HepG2 (cell line): ENCODE data around the gene ANKRD44. TPM values are rescaled to one million over a fixed set of nuclear protein-coding genes. Genes with fewer than 3 reads are reported as not detected.

ENCODE experiments used
- ASH2L ChIP-seq: fragments of 300-600, 200-600 bp; sonication (generic); IDR thresholded peaks from 2 replicates; pipeline ENCODE4 v1.7.0; 2017; ENCODE audit warnings: low read depth, mild to moderate bottlenecking, moderate library complexity, mixed read lengths, low read length; ENCODE audit not compliant: insufficient read length
- CBX2 ChIP-seq, 2 experiments: fragments of 200-600 bp in 1 of 2; sonication (generic); formaldehyde crosslinking in 1 of 2; IDR thresholded peaks; 2 replicates each; pipeline versions ENCODE4 v1.7.0 to v1.8.1; 2018 to 2022; ENCODE audit warnings: low read depth in 2 of 2, low read length in 1 of 2, mild to moderate bottlenecking in 1 of 2, missing genetic modification reagents in 1 of 2
- GATAD2A ChIP-seq: IDR thresholded peaks from 2 replicates; pipeline ENCODE4 v1.6.1; 2016
- HDAC1 ChIP-seq: sonication (generic); formaldehyde crosslinking; IDR thresholded peaks from 2 replicates; pipeline ENCODE4 v1.5.1; 2020; ENCODE audit warnings: mild to moderate bottlenecking, missing genetic modification reagents
- IKZF4 ChIP-seq: sonication (generic); formaldehyde crosslinking; IDR thresholded peaks from 2 replicates; pipeline ENCODE4 v1.5.1; 2020; ENCODE audit warnings: borderline replicate concordance, mild to moderate bottlenecking, low read depth, missing genetic modification reagents; ENCODE audit errors: not compliant biosample characterization
- MIXL1 ChIP-seq: IDR thresholded peaks from 2 replicates; pipeline ENCODE4 v1.6.1; 2016
- RAD21 ChIP-seq: fragments of 450-650 bp; formaldehyde crosslinking; IDR thresholded peaks from 2 replicates; pipeline ENCODE4 v1.5.0; 2020; ENCODE audit warnings: mild to moderate bottlenecking
- SALL2 ChIP-seq: sonication (generic); formaldehyde crosslinking; IDR thresholded peaks from 2 replicates; pipeline ENCODE4 v1.8.1; 2023; ENCODE audit warnings: mild to moderate bottlenecking, missing genetic modification reagents, inconsistent platforms
- TCF7L2 ChIP-seq: IDR thresholded peaks from 2 replicates; pipeline ENCODE4 v1.6.1; 2011; ENCODE audit warnings: mild to moderate bottlenecking, low read depth, low read length, moderate library complexity
- XRCC5 ChIP-seq: fragments of 200-400 bp; formaldehyde crosslinking; optimal IDR thresholded peaks from 2 replicates; pipeline ENCODE3; 2017; ENCODE audit warnings: mild to moderate bottlenecking, low read length
- ZNF547 ChIP-seq: sonication (generic); formaldehyde crosslinking; IDR thresholded peaks from 2 replicates; pipeline ENCODE4 v1.5.1; 2020; ENCODE audit warnings: mild to moderate bottlenecking, missing genetic modification reagents
- ZNF644 ChIP-seq: IDR thresholded peaks from 2 replicates; pipeline ENCODE4 v1.6.1; 2016; ENCODE audit warnings: low read depth
- polyA plus RNA-seq, 8 experiments: library from polyadenylated mRNA; depleted of rRNA in 3 of 8; stranded (reverse) in 7 of 8; unstranded in 1 of 8; fragments of >200 nt; fragmentation: Illumina TruSeq in 4 of 8; extraction: Trizol in 4 of 8; gene quantifications; 2 replicates each; pipeline versions ENCODE4 v1.2.1 to v1.2.3, GENCODE V29; 2011 to 2016; ENCODE audit warnings: low read depth in 4 of 8, missing spikeins in 1 of 8, mixed read lengths in 1 of 8; ENCODE audit not compliant: insufficient read depth in 1 of 8
- total RNA-seq, 5 experiments: library from RNA; depleted of rRNA; stranded (reverse); fragments of >200 nt; fragmentation: Illumina TruSeq; extraction: Trizol; gene quantifications; 2 replicates each; pipeline ENCODE4 v1.2.3, GENCODE V29; 2016; ENCODE audit warnings: low read depth in 1 of 5
- TF ChIP-seq, protein P1 (sequence below): sonication (generic); formaldehyde crosslinking; IDR thresholded peaks from 2 replicates; pipeline ENCODE4 v1.4.0; 2020; ENCODE audit warnings: missing genetic modification reagents, borderline replicate concordance
- TF ChIP-seq, protein P2 (sequence below): sonication (generic); formaldehyde crosslinking; IDR thresholded peaks from 2 replicates; pipeline ENCODE4 v1.8.0; 2022; ENCODE audit warnings: missing genetic modification reagents, mild to moderate bottlenecking, moderate library complexity, borderline replicate concordance
- TF ChIP-seq, protein P3 (sequence below): sonication (generic); formaldehyde crosslinking; IDR thresholded peaks from 2 replicates; pipeline ENCODE4 v1.5.0; 2020; ENCODE audit warnings: missing genetic modification reagents

The ANKRD44 gene
- total and polyA plus RNA-seq, 2 of the 13 experiments (the other 11 are each of a cell fraction or from before 2014, with no cell fraction given) = 0.04 to 0.11 TPM

DNA sequence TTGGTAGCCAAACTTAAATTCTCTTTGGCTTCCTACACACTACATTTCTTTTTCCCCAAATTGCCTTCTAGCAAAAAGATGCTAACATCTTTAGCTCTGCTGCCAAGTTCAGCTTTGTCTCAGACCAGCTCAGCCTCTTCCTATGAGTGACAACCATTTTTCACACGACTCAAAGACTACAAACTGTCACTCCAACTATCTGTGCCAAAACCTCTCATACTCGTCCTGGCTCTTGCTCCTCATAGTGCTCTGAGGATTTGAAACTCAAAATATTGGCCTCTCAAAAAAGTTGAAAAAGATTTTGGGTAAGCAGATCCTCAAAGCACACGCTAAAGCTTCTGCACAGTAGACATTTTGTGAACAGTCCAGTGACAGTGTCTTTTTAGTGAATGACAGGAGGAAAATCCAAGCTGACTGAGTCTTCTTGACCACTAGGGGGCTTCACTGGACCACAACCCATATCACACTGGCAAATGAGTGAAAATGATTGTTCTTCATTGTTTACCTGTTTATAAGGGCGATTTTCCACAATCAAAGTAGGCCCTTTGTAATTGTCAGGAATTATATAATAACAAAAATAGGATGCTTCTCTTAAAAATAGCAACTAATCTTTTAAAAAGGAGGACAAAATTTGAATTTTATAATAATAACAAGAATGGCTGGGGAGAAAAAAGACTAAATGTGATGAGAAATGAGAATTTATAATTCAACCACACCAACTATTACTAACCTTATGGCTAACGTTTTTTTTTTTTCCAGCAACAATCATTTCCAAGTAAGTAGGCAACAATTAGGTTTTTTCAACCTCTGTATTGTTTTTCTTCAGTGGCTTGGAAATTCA is 298.6 kb downstream of the ANKRD44 start (continued):
- TF ChIP-seq, protein P1, sequence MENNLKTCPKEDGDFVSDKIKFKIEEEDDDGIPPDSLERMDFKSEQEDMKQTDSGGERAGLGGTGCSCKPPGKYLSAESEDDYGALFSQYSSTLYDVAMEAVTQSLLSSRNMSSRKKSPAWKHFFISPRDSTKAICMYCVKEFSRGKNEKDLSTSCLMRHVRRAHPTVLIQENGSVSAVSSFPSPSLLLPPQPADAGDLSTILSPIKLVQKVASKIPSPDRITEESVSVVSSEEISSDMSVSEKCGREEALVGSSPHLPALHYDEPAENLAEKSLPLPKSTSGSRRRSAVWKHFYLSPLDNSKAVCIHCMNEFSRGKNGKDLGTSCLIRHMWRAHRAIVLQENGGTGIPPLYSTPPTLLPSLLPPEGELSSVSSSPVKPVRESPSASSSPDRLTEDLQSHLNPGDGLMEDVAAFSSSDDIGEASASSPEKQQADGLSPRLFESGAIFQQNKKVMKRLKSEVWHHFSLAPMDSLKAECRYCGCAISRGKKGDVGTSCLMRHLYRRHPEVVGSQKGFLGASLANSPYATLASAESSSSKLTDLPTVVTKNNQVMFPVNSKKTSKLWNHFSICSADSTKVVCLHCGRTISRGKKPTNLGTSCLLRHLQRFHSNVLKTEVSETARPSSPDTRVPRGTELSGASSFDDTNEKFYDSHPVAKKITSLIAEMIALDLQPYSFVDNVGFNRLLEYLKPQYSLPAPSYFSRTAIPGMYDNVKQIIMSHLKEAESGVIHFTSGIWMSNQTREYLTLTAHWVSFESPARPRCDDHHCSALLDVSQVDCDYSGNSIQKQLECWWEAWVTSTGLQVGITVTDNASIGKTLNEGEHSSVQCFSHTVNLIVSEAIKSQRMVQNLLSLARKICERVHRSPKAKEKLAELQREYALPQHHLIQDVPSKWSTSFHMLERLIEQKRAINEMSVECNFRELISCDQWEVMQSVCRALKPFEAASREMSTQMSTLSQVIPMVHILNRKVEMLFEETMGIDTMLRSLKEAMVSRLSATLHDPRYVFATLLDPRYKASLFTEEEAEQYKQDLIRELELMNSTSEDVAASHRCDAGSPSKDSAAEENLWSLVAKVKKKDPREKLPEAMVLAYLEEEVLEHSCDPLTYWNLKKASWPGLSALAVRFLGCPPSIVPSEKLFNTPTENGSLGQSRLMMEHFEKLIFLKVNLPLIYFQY (CRISPR knock-in tag) = no peak
- TF ChIP-seq MIXL1 (CRISPR knock-in tag) (no peak), SALL2 (no peak), XRCC5 (peak; percentile 34), ZNF547 (CRISPR knock-in tag) (no peak), ZNF644 (CRISPR knock-in tag) (no peak), TCF7L2 (no peak), ASH2L (no peak), CBX2 (IDR thresholded peaks at IDR 0.05; ENCODE audit: low read depth, low read length) (no peak), CBX2 (CRISPR knock-in tag; IDR thresholded peaks at IDR 0.05; ENCODE audit: low read depth) (no peak), GATAD2A (CRISPR knock-in tag) (0 out of 2 replicates have a peak, but pooled peaks have one; percentile 28), HDAC1 (CRISPR knock-in tag) (0 out of 2 replicates have a peak, but pooled peaks have one; percentile 11), RAD21 (CRISPR knock-in tag) (peak; percentile 41; the same call in 1 of the 2 replicates), IKZF4 (CRISPR knock-in tag) (no peak)
- TF ChIP-seq, protein P2, sequence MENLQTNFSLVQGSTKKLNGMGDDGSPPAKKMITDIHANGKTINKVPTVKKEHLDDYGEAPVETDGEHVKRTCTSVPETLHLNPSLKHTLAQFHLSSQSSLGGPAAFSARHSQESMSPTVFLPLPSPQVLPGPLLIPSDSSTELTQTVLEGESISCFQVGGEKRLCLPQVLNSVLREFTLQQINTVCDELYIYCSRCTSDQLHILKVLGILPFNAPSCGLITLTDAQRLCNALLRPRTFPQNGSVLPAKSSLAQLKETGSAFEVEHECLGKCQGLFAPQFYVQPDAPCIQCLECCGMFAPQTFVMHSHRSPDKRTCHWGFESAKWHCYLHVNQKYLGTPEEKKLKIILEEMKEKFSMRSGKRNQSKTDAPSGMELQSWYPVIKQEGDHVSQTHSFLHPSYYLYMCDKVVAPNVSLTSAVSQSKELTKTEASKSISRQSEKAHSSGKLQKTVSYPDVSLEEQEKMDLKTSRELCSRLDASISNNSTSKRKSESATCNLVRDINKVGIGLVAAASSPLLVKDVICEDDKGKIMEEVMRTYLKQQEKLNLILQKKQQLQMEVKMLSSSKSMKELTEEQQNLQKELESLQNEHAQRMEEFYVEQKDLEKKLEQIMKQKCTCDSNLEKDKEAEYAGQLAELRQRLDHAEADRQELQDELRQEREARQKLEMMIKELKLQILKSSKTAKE = no peak
- TF ChIP-seq, protein P3, sequence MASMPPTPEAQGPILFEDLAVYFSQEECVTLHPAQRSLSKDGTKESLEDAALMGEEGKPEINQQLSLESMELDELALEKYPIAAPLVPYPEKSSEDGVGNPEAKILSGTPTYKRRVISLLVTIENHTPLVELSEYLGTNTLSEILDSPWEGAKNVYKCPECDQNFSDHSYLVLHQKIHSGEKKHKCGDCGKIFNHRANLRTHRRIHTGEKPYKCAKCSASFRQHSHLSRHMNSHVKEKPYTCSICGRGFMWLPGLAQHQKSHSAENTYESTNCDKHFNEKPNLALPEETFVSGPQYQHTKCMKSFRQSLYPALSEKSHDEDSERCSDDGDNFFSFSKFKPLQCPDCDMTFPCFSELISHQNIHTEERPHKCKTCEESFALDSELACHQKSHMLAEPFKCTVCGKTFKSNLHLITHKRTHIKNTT (CRISPR knock-in tag) = no peak
